ENCODE measurements around the gene ERRFI1. TPM values are rescaled to one million over a fixed set of nuclear protein-coding genes. Genes with fewer than 3 reads are reported as not detected.
"Not testable (repeated sequence)": the region's sequence is repeated elsewhere in the genome, so short reads cannot be mapped to it uniquely, and the experiment has no call there.

The ERRFI1 gene
- total RNA-seq: 1 to 10 TPM in 1 of 2 experiments, under 1 TPM in 1; 0.94 to 1.4 TPM

DNA sequence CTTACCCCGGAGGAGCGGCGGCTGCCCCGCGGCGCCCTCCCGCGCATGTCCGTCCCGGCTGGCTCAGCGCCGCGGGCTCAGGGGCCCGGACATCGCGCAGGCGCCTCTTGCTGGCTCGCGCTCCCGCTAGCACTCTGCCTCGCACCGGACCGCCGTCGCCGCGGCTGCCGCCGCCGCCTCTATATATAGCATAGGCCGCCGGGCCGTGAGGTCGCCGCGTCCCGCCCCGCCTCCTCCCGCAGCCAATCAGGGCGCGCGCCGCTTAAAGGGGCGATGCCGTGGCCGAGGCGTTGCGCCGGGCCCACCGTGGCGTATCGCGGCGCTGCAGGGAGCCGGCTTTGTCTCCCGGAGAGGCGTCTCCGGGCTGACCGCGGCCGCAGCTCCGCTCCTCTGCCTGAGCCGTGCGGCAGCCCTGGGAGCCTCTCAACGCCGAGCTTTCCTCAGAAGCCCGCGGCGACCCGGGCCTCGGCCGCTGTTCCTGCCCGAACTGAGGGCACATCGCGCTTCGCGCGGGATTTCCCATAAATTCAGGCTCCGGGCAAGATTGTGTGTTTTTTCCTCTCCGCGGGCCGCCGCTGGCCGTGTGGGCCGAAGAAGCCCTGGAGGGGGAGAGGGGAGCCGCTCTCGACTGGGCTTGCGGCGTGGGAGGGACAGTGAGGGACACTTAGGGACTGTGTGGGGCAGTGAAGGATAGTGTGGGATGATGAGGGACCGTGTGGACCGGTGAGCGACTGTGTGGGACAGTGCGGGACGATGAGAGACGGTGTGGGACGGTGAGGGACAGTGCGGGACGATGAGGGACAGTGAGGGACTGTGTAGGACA lies at the start of gene ERRFI1:
ERRFI1 (minus strand) TSS at position 157 of the 823 bp plus-strand sequence. CDS start 10,690 bp downstream, outside the sequence.
- Mint-ChIP-seq H3K27me3 (peaks cover 59% of the 10 kb centered on the region), H3K27ac (peak within 1 kb of the TSS; percentile 50)

DNA sequence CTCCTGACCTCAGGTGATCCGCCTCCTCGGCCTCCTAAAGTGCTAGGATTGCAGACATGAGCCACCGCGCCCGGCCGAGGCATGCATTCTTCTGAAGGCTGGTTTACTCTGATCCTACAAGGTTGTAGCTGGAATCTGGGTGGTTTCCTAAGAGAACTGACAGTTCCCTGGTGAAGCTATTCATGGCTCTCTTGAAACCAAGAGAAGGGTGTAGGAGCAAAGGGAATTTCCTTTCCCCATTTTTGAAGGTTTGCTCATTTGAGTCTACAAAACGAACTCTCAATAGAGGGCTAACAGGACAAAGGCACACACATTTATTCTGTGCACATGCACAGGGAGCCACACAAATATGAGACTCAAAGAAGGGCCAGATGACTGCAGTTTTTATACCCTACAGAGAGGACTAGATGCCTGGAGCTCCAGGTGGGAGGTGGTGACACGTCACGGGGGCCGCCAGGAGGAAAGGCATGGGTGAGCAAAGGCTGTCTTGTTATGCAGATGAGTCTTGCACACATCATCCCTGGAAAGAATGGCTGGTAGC lies 49.5 kb upstream of the ERRFI1 start:
- POLR2A ChIA-PET: no interaction called here
- ATAC-seq (ENCODE audit: low read depth): no peak
- no peak overlapping the region for H3K27ac Mint-ChIP-seq
- peaks cover 9% of the 10 kb centered on the region for H3K27me3 Mint-ChIP-seq
- H3K9me3 Mint-ChIP-seq: no peaks in the 10 kb centered on the region
- no peaks in the 10 kb centered on the region for H3K36me3 Mint-ChIP-seq
- H3K4me1 Mint-ChIP-seq: no peaks in the 10 kb centered on the region
- no peak for DNase-seq
- no peak overlapping the region for H3K4me3 Mint-ChIP-seq

More for the DNA sequence above, at the start of gene ERRFI1:
- peak; percentile 91 for DNase-seq
- Mint-ChIP-seq H3K9me3 (no peaks in the 10 kb centered on the region), H3K4me1 (peaks cover 9% of the 10 kb centered on the region), H3K4me3 (peak within 1 kb of the TSS; percentile 77), H3K36me3 (peaks cover 5% of the 10 kb centered on the region)
- POLR2A ChIA-PET: no interaction called here
- peak; percentile 93 for ATAC-seq (ENCODE audit: low read depth)

DNA sequence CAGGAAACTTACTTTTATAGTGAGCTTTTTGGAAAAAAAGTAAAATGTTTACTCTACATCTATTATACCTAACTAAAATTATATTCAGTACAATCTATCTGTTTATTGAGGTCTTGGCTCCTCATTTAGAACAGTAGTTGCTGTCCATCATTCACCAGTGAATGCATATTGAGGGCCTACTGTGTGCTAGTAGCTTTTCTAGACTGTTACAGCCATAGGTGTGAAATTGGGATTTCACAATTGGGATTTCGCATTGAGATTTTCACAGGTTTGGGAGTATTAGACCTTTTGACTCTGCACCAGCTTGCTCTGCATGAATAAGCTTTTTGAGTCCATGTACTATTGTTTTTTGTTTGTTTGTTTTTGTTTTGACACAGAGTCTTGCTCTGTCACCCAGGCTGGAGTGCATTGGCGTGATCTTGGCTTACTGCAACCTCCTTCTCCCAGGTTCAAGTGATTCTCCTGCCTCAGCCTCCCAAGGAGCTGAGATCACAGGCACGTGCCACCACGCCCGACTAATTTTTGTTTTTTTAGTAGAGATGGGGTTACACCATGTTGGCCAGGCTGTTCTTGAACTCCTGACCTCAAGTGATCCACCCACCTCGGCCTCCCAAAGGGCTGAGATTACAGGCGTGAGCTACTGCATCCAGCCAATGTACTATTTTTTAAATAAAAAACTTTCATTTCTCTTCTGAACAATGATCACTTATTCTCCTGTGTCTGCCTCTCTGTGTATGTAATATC lies 47.2 kb upstream of the ERRFI1 start:
- Mint-ChIP-seq H3K27ac (no peak overlapping the region), H3K36me3 (no peaks in the 10 kb centered on the region), H3K4me3 (no peak overlapping the region), H3K4me1 (no peaks in the 10 kb centered on the region), H3K27me3 (peaks cover 9% of the 10 kb centered on the region), H3K9me3 (no peaks in the 10 kb centered on the region)
- DNase-seq (no peak), ATAC-seq (ENCODE audit: low read depth) (no peak)
- POLR2A ChIA-PET: no interaction called here

- Mint-ChIP-seq H3K4me3 (no peak overlapping the region), H3K9me3 (no peaks in the 10 kb centered on the region), H3K4me1 (no peaks in the 10 kb centered on the region), H3K27ac (no peak overlapping the region), H3K27me3 (peaks cover 18% of the 10 kb centered on the region), H3K36me3 (no peaks in the 10 kb centered on the region)
- DNase-seq (no peak), ATAC-seq (ENCODE audit: low read depth) (no peak)
- POLR2A ChIA-PET: no interaction called here
Measured at GRCh38 chr1:8070381-8070811, 44.3 kb upstream of the ERRFI1 start.

DNA sequence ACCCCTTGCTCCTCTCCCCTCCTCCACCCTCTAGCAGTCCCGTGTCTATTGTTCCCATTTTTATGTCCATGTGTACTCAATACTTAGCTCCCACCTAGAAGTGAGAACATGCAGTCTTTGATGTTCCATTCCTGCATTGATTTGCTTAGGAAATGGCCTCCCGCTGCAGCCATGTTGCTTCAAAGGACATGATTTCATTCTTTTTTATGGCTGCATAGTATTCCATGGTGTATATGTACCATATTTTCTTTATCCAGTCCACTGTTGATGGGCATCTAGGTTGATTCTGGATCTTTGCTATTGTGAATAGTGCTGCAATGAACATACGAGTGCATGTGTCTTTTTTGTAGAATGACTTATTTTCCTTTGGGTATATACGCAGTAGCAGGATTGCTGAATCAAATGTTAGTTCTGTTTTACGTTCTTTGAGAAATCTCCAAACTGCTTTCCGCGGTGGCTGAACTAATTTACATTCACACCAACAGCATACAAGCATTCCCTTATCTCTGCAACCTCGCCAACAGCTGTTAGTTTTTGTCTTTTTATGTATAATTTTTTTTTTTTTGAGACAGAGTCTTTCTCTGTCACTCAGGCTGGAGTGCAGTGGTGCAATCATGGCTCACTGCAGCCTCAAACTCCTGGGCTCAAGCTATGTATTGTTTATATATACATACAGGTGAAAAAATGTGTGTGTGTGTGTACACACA lies 43.7 kb upstream of the ERRFI1 start:
- H3K36me3 Mint-ChIP-seq; POLR2A ChIA-PET; H3K9me3 Mint-ChIP-seq; H3K27ac Mint-ChIP-seq; DNase-seq; H3K4me3 Mint-ChIP-seq; ATAC-seq (ENCODE audit: low read depth); H3K4me1 Mint-ChIP-seq: not testable (repeated sequence)
- peaks cover 22% of the 10 kb centered on the region for H3K27me3 Mint-ChIP-seq

GRCh38 chr1:8065369-8065768 lies 39.3 kb upstream of the ERRFI1 start:
- POLR2A ChIA-PET: no interaction called here

DNA sequence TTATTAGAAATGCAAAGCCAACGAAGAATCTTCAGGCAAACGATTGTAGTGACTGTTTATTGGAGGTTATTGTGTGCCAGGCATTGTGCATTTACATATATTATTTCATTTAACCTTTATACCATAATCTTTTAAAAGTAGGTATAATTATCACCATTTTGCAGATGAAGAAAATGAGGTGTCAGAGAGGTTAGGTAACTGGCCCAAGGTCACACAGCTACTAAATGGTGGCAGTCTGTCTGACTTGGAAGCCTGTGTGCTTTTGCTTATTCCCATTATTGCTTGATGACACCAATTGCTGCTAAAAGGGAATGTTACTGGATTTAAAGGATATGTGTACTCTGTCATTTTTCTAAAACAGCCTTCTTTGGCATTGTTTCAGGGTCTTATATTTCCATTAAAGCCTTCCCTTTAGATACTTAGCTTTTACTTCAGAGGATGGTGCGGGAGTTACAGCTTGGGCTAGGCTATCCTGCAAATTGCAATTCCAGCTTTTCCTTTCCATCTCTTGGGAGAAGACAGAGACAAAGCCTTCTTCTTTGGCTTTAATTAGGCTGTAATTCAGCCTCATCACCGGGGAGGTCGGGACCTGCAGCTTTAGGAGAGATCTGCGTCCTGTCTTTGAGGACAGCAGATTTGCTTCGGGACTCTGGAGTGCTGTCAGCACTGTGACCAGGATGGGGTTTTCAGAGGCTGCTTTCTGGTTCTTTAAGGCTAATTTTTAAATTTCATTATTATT lies 37.4 kb upstream of the ERRFI1 start:
- Mint-ChIP-seq H3K9me3 (peaks cover 2% of the 10 kb centered on the region), H3K4me1 (peaks cover 4% of the 10 kb centered on the region), H3K27ac (no peak overlapping the region), H3K27me3 (peaks cover 30% of the 10 kb centered on the region), H3K4me3 (no peak overlapping the region), H3K36me3 (no peaks in the 10 kb centered on the region)
- POLR2A ChIA-PET: no interaction called here
- no peak for DNase-seq
- no peak for ATAC-seq (ENCODE audit: low read depth)

More at GRCh38 chr1:8065369-8065768, 39.3 kb upstream of the ERRFI1 start:
- Mint-ChIP-seq H3K4me3 (no peak overlapping the region), H3K27me3 (peaks cover 24% of the 10 kb centered on the region), H3K36me3 (no peaks in the 10 kb centered on the region), H3K4me1 (peaks cover 4% of the 10 kb centered on the region), H3K9me3 (peaks cover 2% of the 10 kb centered on the region), H3K27ac (no peak overlapping the region)
- no peak for ATAC-seq (ENCODE audit: low read depth)
- DNase-seq: no peak

DNA sequence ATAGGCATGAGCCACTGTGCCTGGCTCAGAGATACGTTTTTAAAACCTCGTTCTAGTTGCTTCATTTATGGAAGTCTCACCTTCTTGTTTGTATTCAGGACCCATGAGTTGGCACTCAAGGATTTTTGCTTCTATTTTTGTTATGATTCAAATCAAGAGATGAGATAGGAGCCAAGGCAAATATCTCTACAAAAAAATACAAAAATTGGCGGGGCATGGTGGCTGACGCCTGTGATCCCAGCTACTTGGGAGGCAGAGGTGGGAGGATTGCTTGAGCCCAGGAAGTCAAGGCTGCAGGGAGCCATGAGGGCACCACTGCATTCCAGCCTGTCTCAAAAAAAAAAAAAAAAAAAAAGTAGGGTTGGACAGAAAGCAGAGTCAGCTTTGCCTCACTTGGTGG lies 36.8 kb upstream of the ERRFI1 start:
- Mint-ChIP-seq H3K4me3 (no peak overlapping the region), H3K36me3 (no peaks in the 10 kb centered on the region), H3K9me3 (peaks cover 2% of the 10 kb centered on the region), H3K27ac (no peak overlapping the region), H3K4me1 (peaks cover 4% of the 10 kb centered on the region), H3K27me3 (peaks cover 29% of the 10 kb centered on the region)
- POLR2A ChIA-PET: no interaction called here
- DNase-seq (no peak), ATAC-seq (ENCODE audit: low read depth) (no peak)

DNA sequence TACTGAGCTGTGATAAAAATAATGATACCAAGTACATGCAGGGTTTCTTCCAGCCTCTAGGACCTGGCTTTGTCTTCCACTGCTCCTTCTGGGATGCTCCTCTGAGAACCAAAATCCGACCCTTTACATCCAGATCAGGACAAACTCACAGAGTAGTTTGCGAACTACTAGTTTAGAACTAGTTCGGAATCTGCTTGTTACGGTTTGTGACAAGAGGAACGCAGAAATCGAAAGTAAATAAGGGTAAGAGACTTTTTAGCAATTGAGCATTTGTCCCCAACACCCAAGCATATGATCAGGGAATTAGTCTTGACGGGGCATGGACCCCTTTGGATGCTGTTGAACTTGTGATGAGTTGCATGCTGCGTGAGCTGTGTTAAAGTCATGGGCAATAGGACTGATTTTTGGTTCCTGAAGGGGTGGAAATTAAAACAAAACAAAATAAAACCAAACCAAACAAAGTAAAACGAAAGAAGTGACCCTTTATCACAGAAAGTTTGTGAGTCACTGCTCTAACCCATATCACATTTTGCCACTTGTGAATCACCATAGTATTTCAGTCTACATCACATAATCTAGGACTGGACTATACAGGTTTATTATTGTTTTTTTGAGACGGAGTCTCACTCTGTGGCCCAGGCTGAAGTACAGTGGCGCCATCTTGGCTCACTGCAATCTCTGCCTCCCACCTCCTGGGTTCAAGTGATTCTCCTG lies 35.7 kb upstream of the ERRFI1 start:
- DNase-seq (no peak), ATAC-seq (ENCODE audit: low read depth) (no peak)
- peaks cover 26% of the 10 kb centered on the region for H3K27me3 Mint-ChIP-seq
- H3K27ac Mint-ChIP-seq: no peak overlapping the region
- H3K36me3 Mint-ChIP-seq: no peaks in the 10 kb centered on the region
- peaks cover 2% of the 10 kb centered on the region for H3K9me3 Mint-ChIP-seq
- H3K4me1 Mint-ChIP-seq: peaks cover 5% of the 10 kb centered on the region
- POLR2A ChIA-PET: no interaction called here
- H3K4me3 Mint-ChIP-seq: no peak overlapping the region

DNA sequence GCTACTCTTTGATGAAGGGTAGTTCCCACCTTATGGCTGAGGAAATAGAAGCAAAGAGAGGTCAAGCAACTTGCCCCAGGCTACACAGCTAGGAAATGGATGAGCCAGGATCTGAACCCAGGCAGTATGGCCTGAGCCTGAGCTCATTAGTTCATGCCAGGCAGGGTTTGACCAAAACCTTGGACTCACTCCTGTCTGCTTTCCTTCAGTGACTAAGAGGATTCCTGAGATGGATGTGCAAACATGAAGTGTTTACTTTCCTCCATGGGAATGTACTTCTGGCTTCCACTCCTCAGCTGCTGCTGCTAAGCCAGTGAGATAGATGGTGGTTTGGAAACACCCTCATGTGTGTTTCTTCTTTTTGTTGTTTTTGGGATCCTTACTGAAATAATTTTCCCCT lies 35.1 kb upstream of the ERRFI1 start:
- ATAC-seq (ENCODE audit: low read depth) (no peak), DNase-seq (no peak)
- Mint-ChIP-seq H3K9me3 (peaks cover 2% of the 10 kb centered on the region), H3K27me3 (peaks cover 24% of the 10 kb centered on the region), H3K36me3 (no peaks in the 10 kb centered on the region), H3K4me3 (no peak overlapping the region), H3K27ac (no peak overlapping the region), H3K4me1 (peaks cover 5% of the 10 kb centered on the region)
- POLR2A ChIA-PET: no interaction called here

- H3K27ac Mint-ChIP-seq: no peak overlapping the region
- H3K27me3 Mint-ChIP-seq: peaks cover 18% of the 10 kb centered on the region
- no peak overlapping the region for H3K4me3 Mint-ChIP-seq
- H3K9me3 Mint-ChIP-seq: no peaks in the 10 kb centered on the region
- ATAC-seq (ENCODE audit: low read depth) (no peak), DNase-seq (no peak)
- H3K4me1 Mint-ChIP-seq: peaks cover 5% of the 10 kb centered on the region
- POLR2A ChIA-PET: no interaction called here
- H3K36me3 Mint-ChIP-seq: no peaks in the 10 kb centered on the region
Measured at GRCh38 chr1:8059161-8059622, 33.1 kb upstream of the ERRFI1 start.

- POLR2A ChIA-PET; H3K27ac Mint-ChIP-seq; DNase-seq; H3K9me3 Mint-ChIP-seq; H3K4me3 Mint-ChIP-seq; H3K36me3 Mint-ChIP-seq; H3K4me1 Mint-ChIP-seq; ATAC-seq (ENCODE audit: low read depth): not testable (repeated sequence)
- H3K27me3 Mint-ChIP-seq: peaks cover 18% of the 10 kb centered on the region
Measured at GRCh38 chr1:8057779-8058178, 31.7 kb upstream of the ERRFI1 start.
